Stimulated activated CD4-positive, alpha-beta T cell treated with anti-CD3 and anti-CD28 coated beads, Interleukin-4, amount 100 ng/mL, for 24 hours (primary cell): ENCODE measurements around the gene NPIPB2.
"Not testable (repeated sequence)": the region's sequence is repeated elsewhere in the genome, so short reads cannot be mapped to it uniquely, and the experiment has no call there.

Experiments
- DNase-seq: peaks from one replicate; pipeline ENCODE4 v3.0.0-alpha.2; 2020

NPIPB2 gene

GRCh38 chr16:11941945-11942344 is at the start of gene NPIPB2:
Gene NPIPB2 (minus strand): TSS chr16:11942045. CDS start chr16:11942045, 0 bp downstream.
- DNase-seq = not testable (repeated sequence)

DNA sequence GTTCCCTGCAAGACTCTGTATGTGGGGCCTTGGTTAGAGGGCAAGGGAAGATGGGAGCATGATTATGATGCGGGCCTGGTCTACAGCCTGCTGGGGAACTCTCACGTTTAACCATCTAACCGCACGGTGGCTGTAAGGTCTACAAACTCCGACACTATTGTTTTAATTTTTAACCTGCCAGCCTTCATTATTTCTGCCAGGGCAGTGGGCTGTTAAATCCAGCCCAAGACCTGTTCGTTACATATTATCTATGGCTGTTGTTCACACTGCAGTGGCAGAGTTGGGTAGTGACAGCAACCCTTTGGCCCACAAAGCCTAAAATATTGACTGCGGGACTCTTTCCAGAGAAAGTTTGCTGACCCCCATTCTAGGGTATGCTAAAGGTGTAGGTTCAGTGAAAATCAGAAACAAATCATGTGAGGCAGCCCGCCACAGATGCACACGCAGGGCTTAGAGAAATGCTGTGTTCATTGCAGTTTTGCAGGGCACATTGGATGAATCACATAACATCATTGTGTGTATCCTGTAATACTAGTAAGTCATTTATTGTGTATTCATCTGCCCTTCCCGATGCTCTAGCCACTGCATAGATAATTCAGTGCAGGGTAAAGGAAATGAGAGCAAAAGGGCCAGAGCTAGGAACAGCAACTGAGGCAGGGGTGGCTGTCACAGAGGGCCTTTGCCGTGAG is 49.0 kb upstream of the NPIPB2 start:
- no peak for DNase-seq

DNA sequence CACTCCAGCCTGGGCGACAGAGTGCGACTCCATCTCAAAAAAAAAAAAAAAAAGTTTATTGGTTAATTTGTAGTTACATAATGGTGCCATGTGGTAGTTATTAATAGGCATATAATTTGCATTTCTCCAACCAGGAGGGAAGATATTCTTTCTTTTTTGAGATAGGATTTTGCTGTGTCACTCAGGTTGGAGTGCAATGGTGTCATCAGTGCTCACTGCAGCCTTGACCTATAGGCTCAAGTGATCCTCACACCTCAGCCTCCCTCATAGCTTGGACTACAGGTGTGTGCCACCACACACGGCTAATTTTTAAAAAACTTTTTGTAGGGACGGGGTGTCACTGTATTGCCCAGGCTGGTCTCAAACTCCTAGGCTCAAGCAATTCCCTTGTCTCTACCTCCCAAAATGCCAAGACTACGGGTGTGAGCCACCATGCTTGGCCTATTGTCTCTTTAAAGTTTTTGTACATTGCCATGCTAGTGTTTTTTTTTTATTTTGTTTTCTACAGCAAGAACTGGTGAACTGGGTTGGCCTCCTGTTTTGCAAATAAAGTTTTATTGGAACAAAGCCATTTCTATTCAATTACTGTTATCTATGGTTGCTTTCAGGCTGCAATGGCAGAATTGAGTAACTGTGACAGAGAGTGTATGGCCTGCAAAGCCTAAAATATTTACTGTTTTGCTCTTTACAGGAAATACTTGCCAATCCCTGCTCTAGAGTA is 46.6 kb upstream of the NPIPB2 start:
- DNase-seq = no peak

- no peak for DNase-seq
These were observed 44.7 kb upstream of the NPIPB2 start for GRCh38 chr16:11986521-11987057.

GRCh38 chr16:11985250-11985649 is 43.4 kb upstream of the NPIPB2 start:
- no peak for DNase-seq

- DNase-seq = no peak
These were observed 38.4 kb upstream of the NPIPB2 start for GRCh38 chr16:11980136-11980844.

- DNase-seq = no peak
These were observed 37.3 kb upstream of the NPIPB2 start for GRCh38 chr16:11979013-11979672.

DNA sequence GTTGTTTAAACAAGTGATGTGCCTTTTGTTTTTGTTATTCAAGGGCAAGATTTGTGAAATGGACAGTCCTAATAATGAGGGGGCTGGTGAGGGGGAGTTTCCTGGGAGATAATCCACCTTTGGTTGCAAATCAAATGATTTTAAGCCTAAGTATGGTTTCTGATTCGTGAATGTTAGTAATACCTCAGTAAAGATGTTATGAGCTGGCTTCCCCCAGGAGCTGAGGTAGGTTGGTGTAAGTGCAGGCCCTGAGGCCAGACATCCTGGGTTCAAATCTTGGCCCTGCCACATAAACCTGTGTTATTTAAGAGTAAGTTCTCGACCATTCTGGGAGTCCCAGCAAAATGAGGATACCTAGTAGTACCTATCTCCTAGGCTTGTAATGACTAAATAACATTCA is 36.2 kb upstream of the NPIPB2 start:
- no peak for DNase-seq

DNA sequence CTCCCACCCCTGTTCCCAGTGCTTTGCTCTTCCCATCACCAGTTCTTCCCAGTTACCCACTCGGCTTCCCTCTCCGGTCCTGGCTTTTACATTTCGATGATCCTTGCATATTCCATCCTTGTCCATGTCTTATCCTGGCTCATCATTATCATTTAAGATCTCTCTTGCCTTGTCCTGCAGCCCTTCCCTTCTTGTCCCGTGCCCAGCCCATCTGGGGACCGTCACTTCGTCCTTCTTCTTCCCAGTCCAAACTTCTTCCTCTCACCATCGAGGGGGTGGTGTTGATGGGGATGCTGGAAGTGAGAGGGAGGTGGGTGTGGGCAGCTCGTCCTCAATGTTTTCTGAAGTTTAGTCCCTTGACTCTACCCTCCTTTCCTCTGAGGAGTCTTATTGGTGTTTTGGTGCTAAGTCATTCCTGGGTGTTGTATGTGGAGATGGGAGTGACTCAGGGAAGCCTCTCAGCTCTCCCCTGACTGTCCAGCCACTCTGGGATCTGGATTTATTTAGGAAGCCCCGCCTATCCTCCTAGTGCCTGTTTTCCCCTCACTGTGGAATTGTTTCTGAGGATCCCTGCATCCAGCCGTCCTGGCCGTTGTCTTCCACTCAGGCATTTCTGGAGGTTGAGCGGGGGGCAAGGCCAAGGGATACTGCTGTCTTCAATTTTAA is 35.7 kb upstream of the NPIPB2 start:
- no peak for DNase-seq

- no peak for DNase-seq
These were observed 35.1 kb upstream of the NPIPB2 start for GRCh38 chr16:11976850-11977375.

DNA sequence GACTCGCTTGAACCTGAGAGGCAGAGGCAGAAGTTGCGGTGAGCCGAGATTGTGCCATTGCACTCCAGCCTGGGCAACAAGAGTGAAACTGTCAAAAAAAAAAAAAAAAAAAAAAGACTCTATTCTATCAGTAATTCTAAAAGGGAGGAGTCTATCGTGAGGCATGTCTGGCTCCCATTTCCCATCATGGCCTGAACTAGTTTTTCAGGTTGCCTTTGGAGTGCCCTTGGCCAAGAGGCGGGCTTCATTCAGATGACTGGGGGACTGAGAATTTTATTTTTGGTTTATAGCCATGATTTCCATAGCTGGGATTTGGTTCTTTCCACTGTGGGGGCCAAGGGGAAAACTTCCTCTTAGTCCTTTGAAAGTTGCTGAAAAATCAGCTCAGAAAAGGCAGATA is 31.2 kb upstream of the NPIPB2 start:
- no peak for DNase-seq

DNA sequence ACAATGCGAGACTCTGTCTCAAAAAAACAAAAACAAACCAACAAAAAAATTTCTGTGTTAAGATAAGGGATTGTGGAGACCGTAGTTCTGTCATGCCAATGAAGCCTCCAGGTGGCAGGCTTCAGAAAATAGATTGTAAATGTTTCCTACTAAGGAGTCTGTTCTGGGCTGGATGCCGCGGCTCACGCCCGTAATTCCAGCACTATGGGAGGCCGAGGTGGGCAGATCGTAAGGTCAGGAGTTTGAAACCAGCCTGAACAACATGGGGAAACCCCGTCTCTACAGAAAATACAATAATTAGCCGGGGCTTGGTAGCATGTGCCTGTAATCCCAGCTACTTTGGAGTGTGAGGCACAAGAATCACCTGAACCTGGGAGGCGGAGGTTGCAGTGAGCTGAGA is 30.3 kb upstream of the NPIPB2 start:
- DNase-seq = no peak

DNA sequence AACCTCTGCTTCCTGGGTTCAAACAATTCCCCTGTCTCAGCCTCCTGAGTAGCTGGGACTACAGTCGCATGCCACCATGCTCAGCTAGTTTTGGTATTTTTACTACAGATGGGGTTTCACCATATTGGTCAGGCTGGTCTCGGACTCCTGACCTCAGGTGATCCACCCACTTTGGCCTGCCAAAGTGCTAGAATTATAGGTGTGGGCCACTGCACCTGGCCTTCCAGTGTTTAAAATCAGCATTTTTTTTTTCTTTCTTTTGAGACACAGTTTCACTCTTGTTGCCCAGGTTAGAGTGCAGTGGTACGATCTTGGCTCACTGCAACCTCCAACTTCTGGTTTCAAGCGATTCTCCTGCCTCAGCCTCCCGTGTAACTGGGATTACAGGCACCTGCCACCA is 28.4 kb upstream of the NPIPB2 start:
- DNase-seq = not testable (repeated sequence)

DNA sequence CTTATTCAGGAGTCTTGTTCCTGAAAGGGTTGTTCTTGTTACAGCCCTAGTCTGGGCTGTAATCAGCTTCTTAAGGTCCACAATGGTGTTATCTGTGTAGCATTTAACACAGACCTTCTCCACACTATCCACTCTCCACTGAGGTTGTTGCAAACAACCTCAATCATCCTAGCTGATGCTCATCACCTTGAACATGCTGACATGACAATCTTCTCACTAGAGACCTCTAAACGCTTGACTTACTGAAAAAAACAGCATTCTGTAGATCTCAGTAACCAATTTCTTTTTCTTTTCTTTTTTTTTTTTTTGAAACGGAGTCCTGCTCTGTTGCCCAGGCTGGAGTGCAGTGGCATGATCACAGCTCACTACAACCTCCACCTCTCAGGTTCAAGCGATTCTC is 26.7 kb upstream of the NPIPB2 start:
- no peak for DNase-seq

GRCh38 chr16:11967195-11967911 is 25.5 kb upstream of the NPIPB2 start:
- no peak for DNase-seq

DNA sequence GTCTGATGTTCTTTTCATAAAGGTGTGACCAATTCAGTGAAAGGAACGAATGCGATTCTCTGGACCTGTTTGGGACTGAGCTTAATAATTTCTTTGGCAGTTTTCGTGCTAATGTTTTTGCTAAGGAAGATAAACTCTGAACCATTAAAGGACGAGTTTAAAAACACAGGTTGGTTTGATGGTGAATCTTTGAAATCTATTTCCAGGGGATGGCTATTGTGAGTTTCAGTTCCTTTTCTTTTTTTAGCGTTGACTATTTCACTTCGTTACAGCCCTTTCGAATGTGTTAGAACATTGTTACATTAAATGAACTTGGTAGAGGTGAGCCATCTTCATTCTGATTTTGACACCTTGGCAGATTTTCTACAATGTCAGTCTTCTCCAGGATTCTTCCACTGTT is 24.3 kb upstream of the NPIPB2 start:
- DNase-seq = no peak

DNA sequence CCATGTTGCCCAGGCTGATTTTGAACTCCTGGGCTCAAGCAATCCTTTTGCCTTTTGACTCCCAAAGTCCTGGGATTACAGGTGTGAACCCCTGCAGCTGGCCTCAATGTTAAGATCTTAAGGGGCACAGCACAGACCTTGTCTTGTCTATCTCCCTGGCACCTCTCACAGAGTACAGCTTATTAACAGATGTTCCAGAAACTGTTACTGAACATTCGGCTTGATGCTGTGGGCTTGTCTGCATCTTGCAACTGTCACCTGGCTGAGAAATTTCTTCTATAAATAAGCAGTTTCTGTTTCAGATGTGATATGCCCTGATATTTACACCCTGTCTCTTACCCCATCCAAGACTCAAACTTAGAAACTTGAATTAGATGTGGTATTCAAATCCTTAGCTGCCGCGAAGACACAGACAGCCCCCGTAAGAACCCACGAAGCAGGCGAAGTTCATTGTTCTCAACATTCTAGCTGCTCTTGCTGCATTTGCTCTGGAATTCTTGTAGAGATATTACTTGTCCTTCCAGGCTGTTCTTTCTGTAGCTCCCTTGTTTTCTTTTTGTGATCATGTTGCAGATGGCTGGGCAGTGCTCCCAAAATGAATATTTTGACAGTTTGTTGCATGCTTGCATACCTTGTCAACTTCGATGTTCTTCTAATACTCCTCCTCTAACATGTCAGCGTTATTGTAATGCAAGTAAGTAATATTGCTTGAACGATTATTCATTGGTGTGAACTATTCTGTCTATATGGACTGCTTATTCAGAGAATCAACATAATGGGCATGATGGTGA is 23.1 kb upstream of the NPIPB2 start, which contains the start of gene TNFRSF17:
TNFRSF17 (plus strand) TSS at position 450 of the 791 bp plus-strand sequence; CDS start at position 565, 115 bp downstream.
- no peak for DNase-seq

- no peak for DNase-seq
These were observed 21.9 kb upstream of the NPIPB2 start for GRCh38 chr16:11963706-11964105.

DNA sequence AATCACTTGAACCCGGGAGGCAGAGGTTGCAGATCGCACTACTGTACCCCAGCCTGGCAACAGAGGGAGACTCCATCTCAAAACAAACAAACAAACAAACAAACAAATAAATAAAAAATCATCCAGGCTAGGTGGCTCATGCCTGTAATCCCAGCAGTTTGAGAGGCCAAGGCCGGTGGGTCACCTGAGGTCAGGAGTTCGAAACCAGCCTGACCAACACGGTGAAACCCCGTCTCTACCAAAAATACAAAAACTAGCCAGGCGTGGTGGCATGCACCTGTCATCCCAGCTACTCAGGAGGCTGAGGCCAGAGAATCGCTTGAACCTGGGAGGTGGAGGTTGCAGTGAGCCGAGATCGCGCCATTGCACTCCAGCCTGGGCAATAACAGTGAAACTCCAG is 21.1 kb upstream of the NPIPB2 start:
- DNase-seq = not testable (repeated sequence)

- DNase-seq = not testable (repeated sequence)
These were observed 20.6 kb upstream of the NPIPB2 start for GRCh38 chr16:11962457-11962856.
